Stomach (tissue), 4 donors: ENCODE measurements around the gene PKNOX2.

Experiments
- CTCF ChIP-seq, 7 experiments: fragments of 450-650 bp in 4 of 7; fragments of 200-600 bp in 3 of 7; sonication (generic) in 3 of 7; IDR thresholded peaks; one replicate each; pipeline ENCODE4 v1.5.1; 2016 to 2019; ENCODE audit warnings: antibody characterized with exemption in 7 of 7, control low read depth in 2 of 7, mild to moderate bottlenecking in 1 of 7
- EP300 ChIP-seq: sonication (generic); formaldehyde crosslinking; IDR thresholded peaks from one replicate; pipeline ENCODE4 v1.6.1; 2017; ENCODE audit warnings: antibody characterized with exemption
- POLR2A ChIP-seq, 4 donors: fragments of 450-650 bp; IDR thresholded peaks; one replicate each; pipeline ENCODE4 v1.6.1; 2016; ENCODE audit warnings: antibody characterized with exemption in 4 of 4, control low read depth in 2 of 4, mild to moderate bottlenecking in 1 of 4, moderate library complexity in 1 of 4
- POLR2AphosphoS5 ChIP-seq, 3 donors: sonication (generic); formaldehyde crosslinking; IDR thresholded peaks; one replicate each; pipeline ENCODE4 v1.6.1; 2016; ENCODE audit warnings: antibody characterized with exemption in 3 of 3

GRCh38 chr11:125157953-125158680 is 6.4 kb upstream of the PKNOX2 start:
- TF ChIP-seq CTCF (IDR thresholded peaks at IDR 0.05) (no peak), POLR2A (IDR thresholded peaks at IDR 0.05) (no peak), EP300 (no peak), POLR2AphosphoS5 (IDR thresholded peaks at IDR 0.05) (no peak)
